GM18909 (cell line): Measurements from ENCODE around the gene TPCN2.
"Not testable (repeated sequence)": the region's sequence is repeated elsewhere in the genome, so short reads cannot be mapped to it uniquely, and the experiment has no call there.

ENCODE experiments used
- ATAC-seq: cut with Tn5 transposase; IDR thresholded peaks from one replicate; pipeline ENCODE4 v1.9.1; 2021; ENCODE audit warnings: mild to moderate bottlenecking; ENCODE audit not compliant: unreplicated experiment, poor library complexity

Gene TPCN2

GRCh38 chr11:69048694-69049489 lies at the start of gene TPCN2:
Gene TPCN2, plus strand, starts transcription at chr11:69048932. Its CDS starts 66 bp downstream, at chr11:69048998.
- ATAC-seq: peak; percentile 91

GRCh38 chr11:68999093-68999747 lies 49.5 kb upstream of the TPCN2 start:
- no peak for ATAC-seq

GRCh38 chr11:68999748-69000355 lies 48.9 kb upstream of the TPCN2 start:
- ATAC-seq: not testable (repeated sequence)

- no peak for ATAC-seq
These were observed 48.3 kb upstream of the TPCN2 start for GRCh38 chr11:69000391-69000790.

GRCh38 chr11:69000831-69001242 lies 47.9 kb upstream of the TPCN2 start:
- no peak for ATAC-seq

- no peak for ATAC-seq
These were observed 47.3 kb upstream of the TPCN2 start for GRCh38 chr11:69001243-69002081.

- no peak for ATAC-seq
These were observed 46.6 kb upstream of the TPCN2 start for GRCh38 chr11:69002110-69002569.

GRCh38 chr11:69002570-69003231 lies 46.0 kb upstream of the TPCN2 start:
- ATAC-seq: no peak

GRCh38 chr11:69003301-69003865 lies 45.3 kb upstream of the TPCN2 start:
- ATAC-seq: no peak

- no peak for ATAC-seq
These were observed 44.8 kb upstream of the TPCN2 start for GRCh38 chr11:69003866-69004367.

- ATAC-seq: no peak
These were observed 44.1 kb upstream of the TPCN2 start for GRCh38 chr11:69004411-69005182.

GRCh38 chr11:69005183-69005630 lies 43.5 kb upstream of the TPCN2 start:
- no peak for ATAC-seq

- no peak for ATAC-seq
These were observed 42.9 kb upstream of the TPCN2 start for GRCh38 chr11:69005631-69006368.

GRCh38 chr11:69006816-69007215 lies 41.9 kb upstream of the TPCN2 start:
- ATAC-seq: no peak

GRCh38 chr11:69007975-69008381 lies 40.8 kb upstream of the TPCN2 start:
- ATAC-seq: no peak

GRCh38 chr11:69008737-69009440 lies 39.8 kb upstream of the TPCN2 start:
- ATAC-seq: no peak
